T47D (cell line): ENCODE measurements around the gene RAB11FIP4.

Experiments
- DNase-seq, 2 experiments: peaks; one replicate each; pipeline versions ENCODE4 v3.0.0 to v3.0.0-alpha.2; 2011 to 2012; ENCODE audit warnings: low read depth in 1 of 2, low spot score in 1 of 2
- JUND ChIP-seq: IDR thresholded peaks from 2 replicates; pipeline ENCODE4 v1.6.1; 2012; ENCODE audit warnings: low read depth
- in situ Hi-C: cut with HindIII; loops from 2 replicates; pipeline ENCODE4 v1.10.0; 2016; ENCODE audit warnings: low sequenced_read_pairs, low pct_unique_long_range_greater_than_20kb

RAB11FIP4 gene

DNA sequence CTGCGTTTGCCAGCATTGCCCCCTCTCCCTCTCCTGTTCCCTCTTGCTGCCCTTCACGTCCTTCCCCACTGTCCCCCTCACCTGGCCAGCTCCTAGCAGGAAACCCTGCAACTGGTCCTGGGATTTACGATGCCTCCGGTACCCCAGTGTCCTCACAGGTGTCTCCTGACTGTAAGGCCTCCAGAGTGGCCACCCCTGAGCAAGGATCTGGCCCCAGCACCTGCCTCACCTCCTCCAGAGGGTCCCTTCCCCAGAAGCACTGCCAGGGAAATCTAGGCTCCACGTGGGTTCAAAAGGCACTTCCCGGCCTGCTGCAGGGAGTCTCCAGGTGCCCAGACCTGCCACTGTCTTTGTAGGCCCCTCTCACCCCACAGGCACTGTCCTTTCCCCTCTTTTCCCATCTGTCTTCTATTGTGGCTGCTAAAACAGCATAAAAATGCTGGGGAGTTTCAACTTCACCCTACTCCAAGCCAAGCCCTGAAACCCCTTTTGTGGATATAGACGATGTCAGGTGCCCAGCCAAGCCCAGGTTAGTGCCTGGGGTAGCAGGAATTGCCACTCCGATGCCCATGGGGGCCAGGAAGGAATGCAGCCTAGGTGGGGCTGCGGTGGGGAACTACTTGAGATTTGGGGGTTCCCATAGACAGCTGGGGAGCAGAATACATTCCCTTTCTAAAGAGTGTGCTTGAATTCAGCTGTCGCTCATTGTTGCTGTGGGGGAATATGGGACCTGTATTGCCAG, 25.7 kb downstream of the RAB11FIP4 start:
- DNase-seq = no peak
- TF ChIP-seq JUND = no peak
- in situ Hi-C loops = no loop called here

DNA sequence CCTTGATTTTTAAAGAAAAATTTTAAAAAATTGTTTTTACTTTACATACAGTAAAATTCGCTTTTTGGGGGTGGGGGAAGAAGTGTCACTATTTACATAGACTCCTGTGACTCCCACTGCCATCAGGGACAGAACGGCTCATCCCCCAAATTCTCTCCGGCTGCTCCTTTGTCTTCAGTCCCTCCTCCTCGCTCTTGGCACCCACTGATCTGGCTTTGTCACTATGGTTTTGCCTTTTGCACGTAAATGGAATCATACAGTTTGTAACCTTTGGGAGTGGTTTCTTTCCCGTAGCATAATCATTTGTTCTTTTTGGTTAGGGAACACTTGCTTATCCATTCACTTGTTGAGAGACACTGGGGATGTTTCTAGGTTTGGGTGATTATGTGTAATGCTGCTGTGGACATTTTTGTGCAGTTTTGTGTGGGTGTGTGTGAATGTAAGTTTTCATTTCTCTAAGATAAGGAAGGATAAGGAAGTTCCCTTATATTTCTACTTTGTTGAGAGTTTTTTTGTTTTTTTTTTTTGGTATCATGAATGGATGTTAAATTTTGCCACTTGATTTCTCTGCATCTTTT, 27.4 kb downstream of the RAB11FIP4 start:
- no peak for TF ChIP-seq JUND
- in situ Hi-C loops = no loop called here
- DNase-seq = no peak

DNA sequence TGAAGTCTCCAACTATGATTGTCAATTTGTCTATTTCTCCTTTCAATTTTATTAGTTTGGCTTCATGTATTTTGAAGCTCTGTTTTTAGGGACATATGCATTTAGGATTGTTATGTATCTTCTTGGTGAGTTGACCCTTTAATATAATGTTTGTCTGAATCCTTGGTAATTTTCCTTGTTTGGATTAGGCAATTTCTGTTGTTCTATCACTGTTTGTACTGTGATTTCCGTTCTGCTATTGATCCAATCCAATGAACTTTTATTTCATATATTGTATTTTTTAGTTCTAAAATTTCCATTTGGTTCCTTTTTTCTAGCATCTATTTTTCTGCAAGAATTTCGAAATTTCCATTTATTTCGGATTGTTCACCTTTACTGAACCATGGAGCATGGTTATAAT, 31.0 kb downstream of the RAB11FIP4 start:
- in situ Hi-C loops = no loop called here
- no peak for DNase-seq
- no peak for TF ChIP-seq JUND

- in situ Hi-C loops = no loop called here
- DNase-seq = no peak
- TF ChIP-seq JUND = no peak
Measured at GRCh38 chr17:31424944-31425281, 33.4 kb downstream of the RAB11FIP4 start.

DNA sequence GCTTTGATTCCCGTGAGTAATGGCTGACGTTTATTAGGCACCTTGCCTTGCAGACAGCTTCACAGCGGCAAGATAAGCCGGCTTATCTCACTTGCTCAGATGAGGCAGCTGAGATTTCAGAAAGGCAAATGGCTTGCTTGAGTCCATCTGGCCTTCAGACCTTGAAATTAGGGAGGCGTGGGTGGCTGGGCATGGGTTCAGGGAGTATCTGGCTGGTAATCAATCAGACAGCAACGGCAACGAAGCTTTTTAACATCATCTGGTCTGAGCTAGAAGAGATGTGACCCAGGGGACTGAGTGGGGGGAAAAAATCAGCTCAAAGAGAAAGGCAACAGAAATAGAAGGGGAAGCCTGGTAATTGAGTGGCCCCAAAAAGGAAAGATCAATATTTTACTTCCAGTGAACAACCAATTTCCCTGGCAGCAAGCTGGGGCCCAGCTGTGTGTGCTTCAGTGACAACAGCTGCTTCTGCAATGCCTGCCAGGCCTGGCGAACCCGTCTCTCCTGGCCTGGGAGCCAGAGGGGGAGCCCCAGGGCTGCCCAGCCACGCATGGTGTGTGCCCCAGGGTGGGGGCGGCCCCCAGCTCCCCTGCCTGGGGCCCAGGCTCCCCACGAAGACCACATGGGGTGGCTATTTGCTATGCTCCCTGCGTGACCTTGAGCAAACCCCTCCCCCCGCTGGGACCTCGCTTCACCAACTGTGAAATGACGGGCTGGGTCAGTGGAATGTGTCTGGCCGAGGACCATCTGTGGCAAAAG, 34.0 kb downstream of the RAB11FIP4 start:
- in situ Hi-C loops = no loop called here
- TF ChIP-seq JUND = no peak
- DNase-seq = no peak

DNA sequence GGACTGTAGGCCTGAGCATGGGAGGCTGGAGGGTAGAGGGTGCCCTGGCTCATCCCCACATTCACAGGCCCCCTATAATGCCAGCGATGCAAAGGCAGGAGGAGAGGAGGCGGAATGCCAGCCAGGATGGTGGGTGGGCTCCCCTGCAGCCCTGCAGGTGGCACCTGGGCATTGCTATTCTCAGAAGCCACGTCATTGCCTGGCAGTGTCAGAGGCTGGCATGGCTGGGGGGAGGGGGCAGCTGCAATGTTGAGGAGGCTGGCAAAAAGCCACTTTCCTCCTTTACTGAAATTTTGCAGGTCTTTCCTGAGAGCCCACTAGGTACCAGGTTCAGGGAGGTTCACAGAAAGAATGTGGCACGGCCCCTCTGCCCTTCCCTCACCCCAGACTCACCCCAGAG, 36.2 kb downstream of the RAB11FIP4 start:
- in situ Hi-C loops = no loop called here
- peak in 1 of 2 experiments; percentile 29 for DNase-seq
- no peak for TF ChIP-seq JUND

- in situ Hi-C loops = no loop called here
- DNase-seq = no peak
- no peak for TF ChIP-seq JUND
Measured at GRCh38 chr17:31428111-31428510, 36.6 kb downstream of the RAB11FIP4 start.

GRCh38 chr17:31428512-31428911, 37.0 kb downstream of the RAB11FIP4 start:
- TF ChIP-seq JUND = no peak
- in situ Hi-C loops = no loop called here
- DNase-seq = no peak

DNA sequence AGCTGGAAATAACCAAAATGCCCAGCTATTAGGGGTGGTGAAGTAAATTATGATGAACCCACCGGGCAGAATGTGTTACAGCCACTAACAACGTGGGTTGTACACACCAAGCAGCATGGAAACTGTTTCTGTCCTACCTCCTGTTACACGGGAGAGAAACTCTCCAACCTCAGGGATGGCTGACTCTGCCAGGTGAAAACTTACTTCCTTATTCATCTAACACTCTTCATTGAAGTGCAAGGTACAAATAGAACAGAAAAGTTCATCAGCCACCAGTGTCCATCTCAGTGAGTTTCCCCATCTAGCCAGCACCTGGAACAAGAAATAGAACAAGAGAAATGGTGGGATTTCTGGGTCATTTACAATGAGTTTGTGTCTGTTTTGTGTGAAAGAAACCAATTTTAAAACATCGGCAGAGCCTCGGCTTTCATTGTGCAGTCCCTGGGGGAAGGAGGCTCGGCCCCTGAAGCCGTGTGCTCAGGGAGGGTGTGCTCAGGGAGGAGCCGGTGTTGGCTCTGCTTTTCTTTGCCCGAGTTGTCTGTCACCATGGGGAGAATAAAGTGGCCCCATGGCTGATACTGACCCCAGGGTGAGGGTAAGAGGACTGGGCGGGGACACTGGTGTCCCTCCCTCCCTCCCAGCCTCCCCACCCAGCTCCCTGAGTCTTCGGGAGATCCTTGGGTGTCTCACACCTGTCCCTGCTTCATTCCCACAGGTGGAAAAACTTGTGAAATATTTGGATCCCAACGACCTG, 39.8 kb downstream of the RAB11FIP4 start:
- no peak for TF ChIP-seq JUND
- no peak for DNase-seq
- in situ Hi-C loops = no loop called here

DNA sequence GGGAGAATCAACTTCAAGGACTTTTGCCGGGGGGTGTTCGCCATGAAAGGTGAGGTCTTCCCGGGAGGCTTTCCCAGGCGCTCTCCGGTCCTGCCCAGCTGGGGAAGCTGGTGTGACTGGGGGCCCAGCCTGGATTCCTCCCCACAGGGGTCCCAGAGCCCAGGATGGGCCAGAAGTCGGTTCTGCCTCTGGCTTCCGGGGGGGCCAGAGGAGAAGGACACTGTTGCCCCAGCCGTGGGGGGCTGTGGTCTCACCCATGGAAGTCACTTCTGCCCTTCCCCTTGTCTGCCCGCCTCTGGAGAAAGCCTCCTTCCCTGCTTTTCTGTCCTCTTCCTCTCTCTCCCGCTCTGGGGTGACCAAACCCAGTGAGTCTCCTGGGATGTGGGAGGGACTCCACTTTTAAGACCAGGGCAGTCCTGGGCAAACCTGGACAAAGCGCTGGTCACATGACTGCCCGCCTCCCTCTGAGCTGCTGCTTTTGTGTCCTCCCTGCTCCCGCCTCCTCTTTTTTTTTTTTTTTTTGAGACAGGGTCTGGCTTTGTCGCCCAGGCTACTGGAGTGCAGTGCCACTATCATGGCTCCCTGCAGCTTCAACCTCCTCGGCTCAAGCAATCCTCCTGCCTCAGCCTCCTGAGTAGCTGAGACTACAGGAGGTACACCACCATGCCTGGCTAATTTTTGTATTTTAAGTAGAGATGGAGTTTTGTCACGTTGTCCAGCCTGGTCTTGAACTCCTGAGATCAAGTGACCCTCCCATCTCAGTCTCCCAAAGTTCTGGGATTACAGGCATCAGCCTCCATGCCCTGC, 40.6 kb downstream of the RAB11FIP4 start:
- no peak for TF ChIP-seq JUND
- DNase-seq = no peak
- in situ Hi-C loops = no loop called here

DNA sequence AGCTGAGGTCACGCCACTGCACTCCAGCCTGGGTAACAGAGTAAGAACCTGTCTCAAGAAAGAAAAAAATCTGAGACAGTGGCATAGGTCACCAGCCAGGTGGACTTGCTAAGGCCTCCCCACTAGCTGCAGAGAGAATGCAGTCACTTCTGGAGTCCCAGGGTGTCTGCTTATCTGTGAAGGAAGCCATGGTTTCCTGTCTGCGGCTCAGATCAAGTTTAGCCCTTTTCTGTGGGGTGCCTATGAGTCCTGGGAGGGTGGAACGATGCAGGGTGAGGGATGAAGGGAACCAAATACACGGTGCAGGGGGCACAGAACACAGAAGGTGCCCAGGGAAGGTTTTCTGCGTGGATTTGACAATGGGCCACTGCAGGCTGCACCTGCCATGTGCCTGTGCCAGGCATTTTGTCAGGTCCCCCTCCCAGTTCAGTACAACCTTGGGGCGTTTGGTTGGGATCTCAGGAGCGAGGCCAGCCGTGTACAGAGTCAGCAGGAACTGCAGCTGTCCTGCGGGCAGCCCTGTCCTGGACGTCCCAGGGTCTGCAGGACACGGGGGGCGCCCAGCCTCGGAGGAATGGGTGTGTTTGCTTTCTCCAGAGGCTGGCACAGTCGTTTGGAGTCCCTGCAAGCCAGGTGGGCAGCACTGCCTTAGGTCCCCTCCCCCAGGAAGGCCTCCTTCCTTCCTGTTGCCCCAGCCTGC, 41.8 kb downstream of the RAB11FIP4 start:
- no peak for DNase-seq
- no peak for TF ChIP-seq JUND
- in situ Hi-C loops = no loop called here
